DMS153 (cell line): ENCODE results near the gene ALOX5.
"Not testable (repeated sequence)": the region's sequence is repeated elsewhere in the genome, so short reads cannot be mapped to it uniquely, and the experiment has no call there.

Experiments used
- DNase-seq: peaks from one replicate; lab custom pipeline; 2025; lab: John Stamatoyannopoulos, UW

ALOX5 gene

GRCh38 chr10:45374350-45375052, 485 bp downstream of the ALOX5 start:
- no peak for DNase-seq

- DNase-seq: no peak
Observed at GRCh38 chr10:45375101-45375500, 1.1 kb downstream of the ALOX5 start.

DNA sequence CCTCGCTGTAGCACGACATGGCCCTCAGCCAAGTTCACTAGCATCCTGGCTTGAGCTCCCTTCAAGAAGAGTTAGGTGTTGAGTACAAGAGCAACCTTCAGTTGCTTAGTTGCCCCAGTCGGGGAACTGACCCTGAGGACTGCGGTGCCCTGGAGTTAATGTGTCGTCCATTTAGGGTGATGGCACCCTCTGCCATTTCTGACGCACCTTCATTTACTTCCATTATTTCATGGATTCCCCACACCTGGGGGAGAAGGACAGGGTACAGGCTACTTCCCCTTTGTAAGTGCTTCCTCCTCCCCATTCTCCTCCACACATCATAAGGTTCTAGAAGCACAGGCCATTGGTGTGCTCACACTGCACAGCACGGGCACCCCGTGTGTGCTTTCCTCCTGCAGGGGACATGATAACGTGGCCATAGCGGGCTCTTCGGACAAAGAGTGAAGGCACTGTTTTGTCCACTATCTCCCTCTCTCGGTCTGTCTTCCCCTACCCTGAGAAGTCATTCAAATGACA, 1.8 kb downstream of the ALOX5 start:
- no peak for DNase-seq

DNA sequence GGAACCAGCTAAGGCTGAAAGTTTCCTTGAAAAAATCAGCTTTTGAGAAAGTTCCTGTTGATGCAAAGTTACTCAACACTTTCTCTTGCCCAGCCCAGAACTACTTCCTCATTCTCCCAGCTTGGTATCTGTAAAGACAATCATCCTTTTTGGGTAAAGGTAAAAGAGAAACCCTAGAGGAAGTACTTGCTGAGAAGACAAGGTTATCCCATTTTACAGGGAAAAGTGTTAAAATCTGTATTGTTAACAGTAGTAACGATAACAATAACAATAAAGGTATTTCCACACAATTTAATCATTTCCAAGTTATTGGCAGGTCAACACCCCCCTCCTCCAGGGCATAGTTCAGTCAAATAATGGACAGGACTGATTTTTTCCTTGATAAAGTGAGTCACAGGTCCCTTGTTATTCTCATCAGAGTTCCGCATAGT, 2.4 kb downstream of the ALOX5 start:
- DNase-seq: no peak

GRCh38 chr10:45377321-45377720, 3.3 kb downstream of the ALOX5 start:
- DNase-seq: no peak

- DNase-seq: no peak
Observed at GRCh38 chr10:45377858-45378257, 3.8 kb downstream of the ALOX5 start.

DNA sequence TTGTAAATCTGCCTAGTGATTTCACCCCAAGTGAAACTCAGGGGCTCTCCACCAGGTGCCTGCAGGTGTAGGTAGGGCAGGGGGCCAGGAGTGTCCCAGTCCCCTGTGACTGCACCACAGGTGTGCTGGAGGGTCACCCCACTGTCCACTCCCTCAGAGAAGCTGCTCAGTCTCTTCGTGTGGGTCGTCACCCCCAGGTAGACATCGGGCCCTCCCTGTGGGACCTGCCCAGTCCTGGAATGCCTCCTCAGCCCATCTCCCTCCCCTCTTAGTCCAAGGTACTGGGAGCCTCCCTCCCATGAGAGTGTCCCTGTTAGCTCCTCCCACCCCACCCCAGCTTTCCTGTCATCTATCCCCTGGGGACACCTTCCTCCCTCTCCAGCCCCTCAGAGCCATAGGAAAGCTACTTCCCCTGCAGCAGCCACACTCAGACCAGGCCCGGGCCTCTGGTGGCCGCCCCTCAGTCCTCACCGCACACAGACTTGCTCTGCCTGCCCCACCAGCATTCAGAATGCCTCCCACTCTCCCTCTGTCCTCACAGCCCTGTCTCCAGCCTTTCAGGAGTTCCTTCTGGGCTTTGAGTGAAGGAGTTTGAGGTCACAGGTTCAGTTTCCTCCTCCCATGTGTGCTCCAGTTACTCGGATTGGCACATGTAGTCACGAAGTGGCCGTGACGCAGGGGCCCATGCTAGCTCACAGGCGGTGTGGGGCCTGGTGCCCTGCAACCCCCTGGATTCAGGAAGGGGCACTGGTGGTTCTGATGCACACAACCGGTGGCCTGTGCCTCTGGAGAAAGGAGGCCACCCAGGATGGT, 5.1 kb downstream of the ALOX5 start:
- DNase-seq: no peak

DNA sequence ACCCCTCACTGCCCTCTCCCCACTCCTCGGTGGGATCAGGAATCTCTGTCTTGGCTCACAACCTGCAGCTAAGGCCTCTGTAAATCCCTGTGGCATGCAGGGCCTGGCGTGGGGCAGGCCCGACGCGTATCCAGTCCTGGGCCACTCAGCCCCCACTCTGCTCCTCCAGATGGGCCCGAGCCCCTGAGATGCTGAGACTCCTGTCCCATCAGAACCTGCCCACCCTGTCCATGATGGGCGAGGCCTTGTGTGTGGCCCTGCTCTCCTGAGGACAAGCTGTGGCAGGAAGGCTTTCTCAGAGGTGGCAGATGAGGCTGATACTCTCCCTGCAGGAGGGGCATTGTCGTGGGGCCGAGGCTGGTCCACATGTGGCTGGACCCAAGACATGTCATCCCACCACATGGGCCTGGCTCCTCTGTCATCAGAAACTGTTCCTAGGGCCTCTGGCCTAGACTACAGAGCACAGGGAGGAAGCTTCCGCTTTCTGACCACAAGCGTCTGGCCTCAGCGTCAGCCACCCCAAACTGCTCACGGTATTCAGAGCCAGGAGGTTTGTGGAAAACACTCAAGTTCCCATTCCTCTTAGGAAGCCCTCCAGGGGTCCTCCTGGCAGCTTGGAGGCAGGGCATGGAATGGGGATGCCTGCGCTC, 6.0 kb downstream of the ALOX5 start:
- no peak for DNase-seq

GRCh38 chr10:45380903-45381620, 7.0 kb downstream of the ALOX5 start:
- DNase-seq: no peak

DNA sequence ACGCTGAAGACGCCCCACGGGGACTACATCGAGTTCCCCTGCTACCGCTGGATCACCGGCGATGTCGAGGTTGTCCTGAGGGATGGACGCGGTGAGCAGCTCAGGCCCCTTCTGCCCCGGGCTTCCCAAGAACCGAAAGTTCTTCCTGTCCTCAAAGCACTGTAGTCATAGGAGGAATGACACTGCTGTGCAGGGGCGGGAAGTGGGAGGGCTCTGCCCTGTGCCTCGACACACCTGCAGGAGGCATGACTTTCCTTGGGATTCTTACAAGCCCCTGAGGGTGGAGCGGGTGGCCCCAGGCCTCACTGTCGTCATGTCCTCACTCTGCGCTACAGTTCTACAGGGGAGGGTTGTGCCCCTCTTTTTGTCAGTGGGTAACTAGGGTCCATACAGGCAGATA, 8.6 kb downstream of the ALOX5 start:
- no peak for DNase-seq

- DNase-seq: no peak
Observed at GRCh38 chr10:45383682-45384330, 9.8 kb downstream of the ALOX5 start.

GRCh38 chr10:45386657-45387056, 12.6 kb downstream of the ALOX5 start:
- DNase-seq: no peak

GRCh38 chr10:45387096-45387893, 13.3 kb downstream of the ALOX5 start:
- DNase-seq: no peak

DNA sequence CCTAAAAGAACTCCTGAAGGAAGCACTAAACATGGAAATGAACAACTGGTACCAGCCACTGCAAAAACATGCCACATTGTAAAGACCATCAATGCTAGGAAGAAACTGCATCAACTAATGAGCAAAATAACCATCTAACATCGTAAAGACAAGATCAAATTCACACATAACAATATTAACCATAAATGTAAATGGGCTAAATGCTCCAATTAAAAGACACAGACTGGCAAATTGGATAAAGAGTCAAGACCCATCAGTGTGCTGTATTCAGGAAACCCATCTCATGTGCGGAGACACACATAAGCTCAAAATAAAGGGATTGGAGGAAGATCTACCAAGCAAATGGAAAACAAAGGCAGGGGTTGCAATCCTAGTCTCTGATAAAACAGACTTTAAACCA, 15.7 kb downstream of the ALOX5 start:
- DNase-seq: not testable (repeated sequence)

GRCh38 chr10:45391636-45392035, 17.6 kb downstream of the ALOX5 start:
- not testable (repeated sequence) for DNase-seq

DNA sequence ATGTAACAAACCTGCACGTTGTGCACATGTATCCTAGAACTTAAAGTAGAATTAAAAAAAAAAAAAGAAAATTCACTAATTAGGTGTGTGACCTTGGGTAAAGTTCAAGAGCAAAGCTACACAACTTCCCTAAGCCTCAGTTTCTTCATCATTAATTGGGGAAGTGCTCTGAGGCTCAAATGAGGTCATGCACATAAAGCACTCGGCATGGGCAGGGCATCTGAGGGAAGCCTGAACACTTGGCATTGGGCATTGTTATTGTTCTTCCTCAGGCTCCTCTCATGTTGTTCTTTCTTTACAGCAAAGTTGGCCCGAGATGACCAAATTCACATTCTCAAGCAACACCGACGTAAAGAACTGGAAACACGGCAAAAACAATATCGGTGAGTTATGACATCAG, 21.5 kb downstream of the ALOX5 start:
- no peak for DNase-seq

GRCh38 chr10:45398595-45398994, 24.6 kb downstream of the ALOX5 start:
- no peak for DNase-seq

DNA sequence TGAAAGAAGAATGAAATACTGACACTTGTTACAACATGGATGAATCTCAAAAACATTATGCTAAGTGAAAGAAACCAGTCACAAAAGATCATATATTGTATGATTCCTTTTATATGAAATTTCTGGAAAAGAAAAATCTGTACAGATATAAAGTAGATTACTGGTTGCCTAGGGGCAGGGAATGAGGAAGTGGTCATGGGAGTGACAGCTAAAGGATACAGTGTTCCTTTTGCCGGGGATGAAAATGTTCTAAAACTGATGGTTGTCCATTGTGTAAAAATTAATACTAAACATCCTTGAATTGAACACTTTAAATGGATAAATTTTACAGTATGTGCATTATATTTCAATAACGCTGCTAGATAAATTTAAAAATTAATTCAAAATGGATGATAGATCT, 25.1 kb downstream of the ALOX5 start:
- DNase-seq: no peak

DNA sequence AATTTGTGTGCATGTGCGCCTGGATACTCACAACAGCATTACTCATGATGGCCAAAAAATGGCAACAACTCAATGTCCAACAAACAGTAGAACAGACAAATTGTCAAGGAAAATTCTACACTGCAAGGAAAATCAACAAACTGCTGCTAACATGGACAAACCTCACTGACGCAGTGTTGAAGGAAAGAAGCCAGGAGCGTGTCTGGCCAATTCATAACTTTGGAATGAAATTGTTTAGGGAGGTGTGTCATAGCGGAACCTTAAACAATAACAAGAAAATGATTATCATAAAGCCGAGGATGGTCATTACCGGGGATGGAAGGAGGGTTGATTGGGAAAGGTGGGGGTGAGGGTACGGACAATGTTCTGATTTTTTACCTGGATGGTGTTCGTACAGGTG, 29.1 kb downstream of the ALOX5 start:
- no peak for DNase-seq

GRCh38 chr10:45404087-45404769, 30.2 kb downstream of the ALOX5 start:
- DNase-seq: no peak
